ENCODE data around the gene PLA2G2F.

The PLA2G2F gene

DNA sequence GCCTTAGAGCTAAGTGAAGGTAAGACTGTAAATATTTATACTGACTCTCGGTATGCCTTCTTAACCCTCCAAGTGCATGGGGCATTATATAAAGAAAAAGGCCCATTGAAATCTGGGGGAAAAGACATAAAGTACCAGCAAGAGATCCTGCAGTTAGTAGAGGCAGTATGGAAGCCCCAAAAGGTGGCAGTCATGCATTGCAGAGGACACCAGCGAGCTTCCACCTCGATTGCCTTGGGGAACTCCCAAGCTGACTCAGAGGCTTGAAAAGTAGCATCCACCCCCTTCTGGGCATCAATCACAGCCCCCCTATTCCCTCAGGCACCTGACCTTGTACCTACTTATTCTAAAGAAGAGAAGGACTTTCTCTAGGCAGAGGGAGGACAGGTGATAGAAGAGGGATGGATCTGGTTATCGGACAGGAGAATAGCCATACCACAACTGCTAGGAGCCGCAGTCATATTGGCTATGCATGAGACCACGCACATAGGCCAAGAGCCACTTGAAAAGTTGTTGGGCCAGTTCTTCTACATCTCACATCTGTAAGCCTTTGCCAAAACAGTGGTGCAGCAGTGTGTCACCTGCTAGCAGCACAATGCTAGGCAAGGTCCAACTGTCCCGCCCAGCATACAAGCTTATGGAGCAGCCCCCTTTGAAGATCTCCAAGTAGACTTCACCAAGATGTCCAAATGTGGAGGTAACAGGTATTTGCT is 19.4 kb downstream of the PLA2G2F start:
- peaks cover 33% of the 10 kb centered on the region for H3K9me3 ChIP-seq

GRCh38 chr1:20160034-20160433 is 20.9 kb downstream of the PLA2G2F start:
- H3K4me1 ChIP-seq (ENCODE audit: control insufficient read depth in 1 of 2, insufficient read depth in 1 of 2, low read depth in 1 of 2, low read length in 1 of 2), result no peaks in the 10 kb centered on the region
- H3K4me3 ChIP-seq (ENCODE audit: low read depth in 1 of 2, low read length in 1 of 2), result no peak overlapping the region
- no peaks in the 10 kb centered on the region for H3K36me3 ChIP-seq
- H3K27ac ChIP-seq, result no peak overlapping the region
- TF ChIP-seq CTCF (IDR thresholded peaks at IDR 0.05), result no peak
- peaks cover 33% of the 10 kb centered on the region for H3K9me3 ChIP-seq
- peaks cover 2% of the 10 kb centered on the region for H3K27me3 ChIP-seq

More for the DNA sequence above, 19.4 kb downstream of the PLA2G2F start:
- Histone ChIP-seq H3K27ac (no peak overlapping the region), H3K27me3 (no peaks in the 10 kb centered on the region), H3K36me3 (no peaks in the 10 kb centered on the region), H3K4me3 (ENCODE audit: low read depth in 1 of 2, low read length in 1 of 2) (no peak overlapping the region), H3K4me1 (ENCODE audit: control insufficient read depth in 1 of 2, insufficient read depth in 1 of 2, low read depth in 1 of 2, low read length in 1 of 2) (no peaks in the 10 kb centered on the region)
- TF ChIP-seq CTCF (IDR thresholded peaks at IDR 0.05), result no peak

DNA sequence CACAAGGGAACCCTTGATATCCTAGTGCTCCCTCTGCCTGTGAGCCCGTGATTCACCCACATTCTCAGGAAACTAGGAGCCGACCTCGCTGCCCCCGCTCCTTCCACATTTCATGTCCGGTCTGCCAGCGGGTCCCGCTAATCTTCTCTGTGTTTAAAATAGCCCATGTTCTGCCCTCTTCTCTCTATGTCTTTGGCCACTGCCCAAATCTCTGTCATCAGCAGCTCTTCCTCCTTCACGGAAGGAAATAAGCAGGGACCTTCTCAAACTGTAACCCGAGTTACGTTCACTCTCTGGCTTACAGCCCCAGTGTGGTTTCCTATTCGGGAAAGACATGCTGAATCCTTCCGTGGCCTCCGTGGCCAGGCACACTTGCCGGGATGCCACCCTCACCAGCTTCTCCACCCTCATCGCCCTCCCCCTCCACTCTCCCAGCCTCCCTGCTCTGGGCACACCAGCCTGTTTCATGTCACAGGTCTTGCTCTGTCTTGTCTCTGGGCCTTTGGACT is 25.6 kb downstream of the PLA2G2F start:
- Histone ChIP-seq H3K27ac (no peak overlapping the region), H3K4me1 (ENCODE audit: control insufficient read depth in 1 of 2, insufficient read depth in 1 of 2, low read depth in 1 of 2, low read length in 1 of 2) (no peaks in the 10 kb centered on the region), H3K27me3 (peaks cover 9% of the 10 kb centered on the region), H3K9me3 (peaks cover 22% of the 10 kb centered on the region), H3K4me3 (ENCODE audit: low read depth in 1 of 2, low read length in 1 of 2) (no peak overlapping the region), H3K36me3 (no peaks in the 10 kb centered on the region)
- no peak for TF ChIP-seq CTCF (IDR thresholded peaks at IDR 0.05)

DNA sequence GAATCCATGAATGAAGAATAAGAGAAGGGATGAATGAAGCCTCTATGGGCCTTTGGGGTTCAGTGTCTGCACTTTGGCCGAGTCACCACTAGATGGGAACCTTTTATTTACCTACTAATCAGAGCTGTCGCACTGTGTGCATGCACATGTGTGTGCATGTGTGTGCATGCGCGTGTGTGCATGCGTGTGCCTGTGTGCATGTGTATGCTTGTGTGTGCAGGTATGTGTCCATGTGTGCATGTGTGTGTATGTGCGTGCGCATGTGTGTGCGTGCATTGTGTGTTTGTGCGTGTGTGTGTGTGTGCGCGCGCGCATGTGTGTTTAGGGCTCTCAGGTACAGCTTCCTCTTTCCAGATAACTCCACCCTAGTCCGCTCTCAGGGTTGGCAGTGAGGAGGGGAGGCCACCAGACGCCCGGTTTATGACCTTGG is 26.4 kb downstream of the PLA2G2F start:
- no peaks in the 10 kb centered on the region for H3K36me3 ChIP-seq
- H3K9me3 ChIP-seq, result peaks cover 15% of the 10 kb centered on the region
- H3K27me3 ChIP-seq, result peaks cover 9% of the 10 kb centered on the region
- H3K27ac ChIP-seq, result no peak overlapping the region
- no peak overlapping the region for H3K4me3 ChIP-seq (ENCODE audit: low read depth in 1 of 2, low read length in 1 of 2)
- no peak for TF ChIP-seq CTCF (IDR thresholded peaks at IDR 0.05)
- H3K4me1 ChIP-seq (ENCODE audit: control insufficient read depth in 1 of 2, insufficient read depth in 1 of 2, low read depth in 1 of 2, low read length in 1 of 2), result no peaks in the 10 kb centered on the region

- H3K4me1 ChIP-seq (ENCODE audit: control insufficient read depth in 1 of 2, insufficient read depth in 1 of 2, low read depth in 1 of 2, low read length in 1 of 2), result no peaks in the 10 kb centered on the region
- no peak overlapping the region for H3K4me3 ChIP-seq (ENCODE audit: low read depth in 1 of 2, low read length in 1 of 2)
- no peak overlapping the region for H3K27ac ChIP-seq
- H3K27me3 ChIP-seq, result peaks cover 9% of the 10 kb centered on the region
- H3K9me3 ChIP-seq, result peaks cover 10% of the 10 kb centered on the region
- no peaks in the 10 kb centered on the region for H3K36me3 ChIP-seq
- no peak for TF ChIP-seq CTCF (IDR thresholded peaks at IDR 0.05)
Measured at GRCh38 chr1:20166051-20166450, 26.9 kb downstream of the PLA2G2F start.

Data from neutrophil (primary cell).